Measurements from ENCODE around the gene SPEF2.
"Not testable (repeated sequence)": the region's sequence is repeated elsewhere in the genome, so short reads cannot be mapped to it uniquely, and the experiment has no call there.

GRCh38 chr5:35856186-35856764, 238.6 kb downstream of the SPEF2 start:
- not testable (repeated sequence) for TF ChIP-seq EP300, CTCF (IDR thresholded peaks at IDR 0.05)

Data from suprapubic skin (tissue), 3 donors.